ENCODE results near the gene SOCS2.

DNA sequence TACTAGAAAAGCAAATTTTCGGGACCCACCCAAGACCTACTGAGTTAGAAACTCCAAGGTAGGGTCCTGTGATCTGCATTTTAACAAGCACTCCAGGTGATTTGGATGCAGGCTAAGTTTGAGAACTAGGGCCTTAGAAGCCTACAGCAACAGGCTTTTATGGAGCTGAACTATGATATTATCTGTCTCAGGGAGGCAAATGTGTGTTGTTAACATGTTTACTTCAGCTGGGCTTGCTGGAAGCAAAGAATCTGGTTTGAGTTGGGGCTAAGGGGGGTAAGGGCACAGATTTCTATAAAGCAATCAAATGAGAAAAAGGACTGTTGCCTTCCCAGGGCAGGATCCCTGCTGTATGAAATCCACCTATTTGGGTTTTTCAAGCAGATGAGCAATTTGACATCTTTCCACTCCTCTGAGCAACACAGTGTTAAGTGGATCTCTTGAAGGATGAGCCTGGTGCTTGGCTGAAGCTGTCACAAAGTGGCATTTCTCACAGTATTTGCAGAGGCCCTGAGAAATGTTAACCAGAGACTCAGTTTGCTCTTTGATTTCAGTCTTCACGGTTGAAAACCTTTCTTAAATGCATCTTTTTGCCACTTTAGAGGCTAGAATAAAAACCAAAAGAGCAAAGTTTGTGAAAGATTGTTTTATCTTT is 36.2 kb upstream of the SOCS2 start:
- no peak for TF ChIP-seq JUN (IDR thresholded peaks at IDR 0.05; ENCODE audit: borderline replicate concordance, insufficient read depth, insufficient read length, low read depth)
- TF ChIP-seq, protein P1, sequence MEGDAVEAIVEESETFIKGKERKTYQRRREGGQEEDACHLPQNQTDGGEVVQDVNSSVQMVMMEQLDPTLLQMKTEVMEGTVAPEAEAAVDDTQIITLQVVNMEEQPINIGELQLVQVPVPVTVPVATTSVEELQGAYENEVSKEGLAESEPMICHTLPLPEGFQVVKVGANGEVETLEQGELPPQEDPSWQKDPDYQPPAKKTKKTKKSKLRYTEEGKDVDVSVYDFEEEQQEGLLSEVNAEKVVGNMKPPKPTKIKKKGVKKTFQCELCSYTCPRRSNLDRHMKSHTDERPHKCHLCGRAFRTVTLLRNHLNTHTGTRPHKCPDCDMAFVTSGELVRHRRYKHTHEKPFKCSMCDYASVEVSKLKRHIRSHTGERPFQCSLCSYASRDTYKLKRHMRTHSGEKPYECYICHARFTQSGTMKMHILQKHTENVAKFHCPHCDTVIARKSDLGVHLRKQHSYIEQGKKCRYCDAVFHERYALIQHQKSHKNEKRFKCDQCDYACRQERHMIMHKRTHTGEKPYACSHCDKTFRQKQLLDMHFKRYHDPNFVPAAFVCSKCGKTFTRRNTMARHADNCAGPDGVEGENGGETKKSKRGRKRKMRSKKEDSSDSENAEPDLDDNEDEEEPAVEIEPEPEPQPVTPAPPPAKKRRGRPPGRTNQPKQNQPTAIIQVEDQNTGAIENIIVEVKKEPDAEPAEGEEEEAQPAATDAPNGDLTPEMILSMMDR (IDR thresholded peaks at IDR 0.05; ENCODE audit: extremely low read depth in 1 of 2, insufficient read depth in 1 of 2, low read depth in 1 of 2, low read length in 2 of 2), result no peak

All from endothelial cell of umbilical vein (primary cell).